ENCODE measurements around the gene PITPNM1.

- no peak for TF ChIP-seq POLR2AphosphoS5 (IDR thresholded peaks at IDR 0.05; ENCODE audit: low read depth)
- TF ChIP-seq, protein P1, sequence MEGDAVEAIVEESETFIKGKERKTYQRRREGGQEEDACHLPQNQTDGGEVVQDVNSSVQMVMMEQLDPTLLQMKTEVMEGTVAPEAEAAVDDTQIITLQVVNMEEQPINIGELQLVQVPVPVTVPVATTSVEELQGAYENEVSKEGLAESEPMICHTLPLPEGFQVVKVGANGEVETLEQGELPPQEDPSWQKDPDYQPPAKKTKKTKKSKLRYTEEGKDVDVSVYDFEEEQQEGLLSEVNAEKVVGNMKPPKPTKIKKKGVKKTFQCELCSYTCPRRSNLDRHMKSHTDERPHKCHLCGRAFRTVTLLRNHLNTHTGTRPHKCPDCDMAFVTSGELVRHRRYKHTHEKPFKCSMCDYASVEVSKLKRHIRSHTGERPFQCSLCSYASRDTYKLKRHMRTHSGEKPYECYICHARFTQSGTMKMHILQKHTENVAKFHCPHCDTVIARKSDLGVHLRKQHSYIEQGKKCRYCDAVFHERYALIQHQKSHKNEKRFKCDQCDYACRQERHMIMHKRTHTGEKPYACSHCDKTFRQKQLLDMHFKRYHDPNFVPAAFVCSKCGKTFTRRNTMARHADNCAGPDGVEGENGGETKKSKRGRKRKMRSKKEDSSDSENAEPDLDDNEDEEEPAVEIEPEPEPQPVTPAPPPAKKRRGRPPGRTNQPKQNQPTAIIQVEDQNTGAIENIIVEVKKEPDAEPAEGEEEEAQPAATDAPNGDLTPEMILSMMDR (IDR thresholded peaks at IDR 0.05; ENCODE audit: insufficient read depth, low read length), result no peak
Observed at GRCh38 chr11:67522844-67523555, 17.8 kb upstream of the PITPNM1 start, which contains the start of gene CABP2.

All from HL-60 (cell line).